Right lobe of liver (tissue), 4 donors: Measurements from ENCODE around the gene FREM1.

Source experiments
- CTCF ChIP-seq, 4 donors: fragments of 200-600 bp in 3 of 4; fragments of 450-650 bp in 1 of 4; IDR thresholded peaks; one replicate each; pipeline versions ENCODE4 v1.5.1 to v1.8.0; 2016 to 2022; ENCODE audit warnings: antibody characterized with exemption in 4 of 4, mild to moderate bottlenecking in 2 of 4
- POLR2A ChIP-seq: fragments of 450-650 bp; IDR thresholded peaks from one replicate; pipeline ENCODE4 v1.6.1; 2017; ENCODE audit warnings: antibody characterized with exemption, mild to moderate bottlenecking
- donor health status: DM: no; HTN: no; CAD: no.
- donor health status: DM: no; HTN: no; CAD: no.
- donor health status: DM: no; HTN: yes; CAD: no.

GRCh38 chr9:14782286-14783051 lies 127.8 kb downstream of the FREM1 start:
- TF ChIP-seq POLR2A (no peak), CTCF (IDR thresholded peaks at IDR 0.05) (no peak)
